HepG2 (cell line): ENCODE data around the gene NAV3.

Source experiments
- ATF3 ChIP-seq: sonication (generic); formaldehyde crosslinking; IDR thresholded peaks from 2 replicates; pipeline ENCODE4 v1.4.0; 2020; ENCODE audit warnings: missing genetic modification reagents
- CTCF ChIP-seq: sonication (generic); formaldehyde crosslinking; IDR thresholded peaks from 2 replicates; pipeline ENCODE4 v1.5.0; 2020; ENCODE audit warnings: mild to moderate bottlenecking, missing genetic modification reagents, moderate library complexity
- EZH2 ChIP-seq: conservative IDR thresholded peaks from 2 replicates; pipeline ENCODE4 v1.6.1; 2012; ENCODE audit warnings: mild to moderate bottlenecking, low read depth, low read length, moderate library complexity
- FOXM1 ChIP-seq: sonication (generic); formaldehyde crosslinking; IDR thresholded peaks from 2 replicates; pipeline ENCODE4 v1.5.0; 2020; ENCODE audit warnings: missing genetic modification reagents
- MYC ChIP-seq: sonication (generic); formaldehyde crosslinking; IDR thresholded peaks from 2 replicates; pipeline ENCODE4 v1.9.0; 2021; ENCODE audit warnings: missing genetic modification reagents, borderline replicate concordance
- NFYB ChIP-seq: sonication (generic); formaldehyde crosslinking; IDR thresholded peaks from 2 replicates; pipeline ENCODE4 v1.4.0; 2020; ENCODE audit warnings: missing genetic modification reagents
- ZNF101 ChIP-seq: sonication (generic); formaldehyde crosslinking; IDR thresholded peaks from 2 replicates; pipeline ENCODE4 v1.4.0; 2020; ENCODE audit warnings: mild to moderate bottlenecking, low read depth, missing genetic modification reagents, borderline replicate concordance

- TF ChIP-seq EZH2, result no peak
- TF ChIP-seq NFYB (CRISPR knock-in tag), result no peak
- no peak for TF ChIP-seq ZNF101 (CRISPR knock-in tag)
- no peak for TF ChIP-seq MYC (CRISPR knock-in tag)
- no peak for TF ChIP-seq ATF3 (CRISPR knock-in tag)
- no peak for TF ChIP-seq FOXM1 (CRISPR knock-in tag)
- no peak for TF ChIP-seq CTCF (CRISPR knock-in tag)
Observed at GRCh38 chr12:78120306-78120705, 289.6 kb downstream of the NAV3 start.
